Spinal cord (tissue), 4 donors: Measurements from ENCODE around the gene PLEKHA5. TPM values are rescaled to one million over a fixed set of nuclear protein-coding genes. Genes with fewer than 3 reads are reported as not detected.

ENCODE experiments used
- polyA plus RNA-seq, 2 donors: library from polyadenylated mRNA; unstranded; fragments of 120-200 nt; gene quantifications; one replicate each; pipeline ENCODE4 v1.2.1, GENCODE V29; 2013; ENCODE audit not compliant: insufficient read length in 2 of 2
- small RNA-seq: library from RNA; depleted of rRNA; stranded (forward); fragments of <200 nt; gene quantifications from one replicate; pipeline ENCODE3, GENCODE V24; 2014; ENCODE audit warnings: low replicate concordance
- total RNA-seq, 2 donors: library from RNA; depleted of rRNA in 1 of 2; stranded (reverse); fragments of 120-200 nt in 1 of 2; fragments of >200 nt in 1 of 2; gene quantifications; one replicate each; pipeline versions ENCODE4 v1.2.3 to v1.2.4, GENCODE V29; 2013 to 2014

The PLEKHA5 gene
- total and polyA plus RNA-seq, 4 donors = 44.5 to 81.6 (median 49.4) TPM

Small RNA genes lying within 50 kb of the gene (small RNA-seq; reads per million reads assigned to genes)
- gene AC091805.2 (not detected), gene RN7SL67P (not detected)
